LNCaP clone FGC (cell line): Measurements from ENCODE around the gene DYSF.

Experiments
- DNase-seq: peaks from one replicate; pipeline ENCODE4 v3.0.0-alpha.2; 2011; ENCODE audit warnings: low read depth
- H3K4me3 ChIP-seq: 2 replicates; pipeline ENCODE4 v1.5.1; 2011; ENCODE audit warnings: mild to moderate bottlenecking, low read depth, low read length, control low read depth
- CTCF ChIP-seq: IDR thresholded peaks from 2 replicates; pipeline ENCODE4 v1.5.1; 2012; ENCODE audit warnings: mild to moderate bottlenecking; ENCODE audit not compliant: control insufficient read depth, insufficient read depth; ENCODE audit errors: extremely low read depth

Gene DYSF

DNA sequence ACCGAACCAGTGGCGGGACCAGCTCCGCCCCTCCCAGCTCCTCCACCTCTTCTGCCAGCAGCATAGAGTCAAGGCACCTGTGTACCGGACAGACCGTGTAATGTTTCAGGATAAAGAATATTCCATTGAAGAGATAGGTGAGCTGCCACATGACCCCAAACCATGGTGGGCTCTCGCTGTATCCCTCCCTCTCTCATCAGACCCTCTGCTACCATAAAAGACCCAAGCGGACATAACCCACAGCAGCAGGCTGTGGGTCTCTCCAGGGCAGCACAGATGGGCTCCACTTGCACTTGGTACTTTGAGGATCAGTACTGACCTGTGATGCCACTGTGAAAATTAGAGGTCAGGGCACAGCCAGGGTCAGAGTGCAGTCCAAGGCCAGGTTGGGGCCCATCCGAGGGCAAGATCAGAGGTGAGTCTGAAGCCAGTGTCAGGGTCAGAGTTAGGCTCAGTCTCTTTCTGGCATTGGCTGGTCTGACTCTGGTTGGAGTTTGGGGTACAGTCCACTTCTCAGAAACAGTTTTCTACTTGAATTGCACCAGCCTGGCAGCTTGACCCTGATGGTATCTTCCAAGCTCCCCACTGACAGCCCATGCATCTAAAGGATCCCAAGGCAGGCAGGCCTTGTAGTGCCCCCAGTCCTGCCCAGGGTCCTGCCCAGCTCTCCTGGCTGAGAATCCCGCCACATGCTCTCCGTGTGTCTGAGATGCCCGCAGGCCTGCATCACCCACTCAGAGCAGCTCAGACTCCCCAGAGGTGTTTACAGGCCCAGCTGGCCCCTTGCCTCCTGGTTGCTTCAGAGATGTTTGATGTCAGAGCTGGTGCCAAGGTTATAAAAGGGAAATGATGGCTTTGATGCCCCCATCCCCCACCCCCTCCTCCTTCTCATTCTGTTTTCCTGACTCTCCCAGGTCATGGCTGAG, 212.1 kb downstream of the DYSF start:
- DNase-seq: no peak
- no peak for TF ChIP-seq CTCF
- H3K4me3 ChIP-seq: no peak overlapping the region

- no peak for TF ChIP-seq CTCF
- no peak for DNase-seq
- no peak overlapping the region for H3K4me3 ChIP-seq
Observed at GRCh38 chr2:71666094-71666474, 212.7 kb downstream of the DYSF start.

DNA sequence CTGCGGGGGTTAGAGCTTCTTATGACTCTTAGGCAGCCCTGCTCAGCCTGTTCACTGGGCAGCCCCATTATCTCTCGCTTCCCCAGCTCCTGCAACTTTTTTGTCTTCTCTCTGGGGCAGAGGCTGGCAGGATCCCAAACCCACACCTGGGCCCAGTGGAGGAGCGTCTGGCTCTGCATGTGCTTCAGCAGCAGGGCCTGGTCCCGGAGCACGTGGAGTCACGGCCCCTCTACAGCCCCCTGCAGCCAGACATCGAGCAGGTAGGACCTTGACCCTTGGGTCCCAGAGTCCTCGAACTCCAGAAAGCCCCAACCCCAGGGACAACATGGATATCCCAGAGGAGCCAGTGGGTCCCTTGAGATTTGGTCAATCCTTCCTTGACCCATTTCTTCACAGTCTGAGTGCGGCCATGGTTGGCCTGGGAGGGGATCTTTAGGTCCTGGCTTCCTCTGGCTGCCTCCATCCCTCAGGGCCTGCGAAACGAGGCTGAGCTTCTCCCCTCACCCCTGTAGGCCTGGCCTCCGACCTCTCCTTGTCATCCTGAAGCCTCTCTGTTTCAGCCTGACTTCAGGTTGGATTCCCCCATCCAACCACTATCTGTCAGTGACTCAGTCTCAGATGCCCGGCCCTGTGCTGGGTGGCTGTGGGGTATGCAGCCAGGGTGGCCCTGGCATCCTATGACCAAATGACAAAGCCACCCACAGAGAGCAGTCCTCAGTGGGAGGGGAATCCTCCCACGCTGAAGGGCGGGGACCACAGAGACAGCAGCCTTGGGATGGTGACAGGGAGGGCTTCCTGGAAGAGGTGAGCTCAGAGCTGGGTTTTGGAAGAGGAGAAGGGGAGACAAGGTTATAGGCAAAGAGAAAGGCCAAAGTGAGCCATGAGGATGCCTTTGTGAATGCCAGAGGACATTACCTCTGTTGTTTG, 214.2 kb downstream of the DYSF start:
- no peak for DNase-seq
- TF ChIP-seq CTCF: no peak
- no peak overlapping the region for H3K4me3 ChIP-seq

- no peak overlapping the region for H3K4me3 ChIP-seq
- no peak for DNase-seq
- TF ChIP-seq CTCF: no peak
Observed at GRCh38 chr2:71668326-71669057, 215.1 kb downstream of the DYSF start.

DNA sequence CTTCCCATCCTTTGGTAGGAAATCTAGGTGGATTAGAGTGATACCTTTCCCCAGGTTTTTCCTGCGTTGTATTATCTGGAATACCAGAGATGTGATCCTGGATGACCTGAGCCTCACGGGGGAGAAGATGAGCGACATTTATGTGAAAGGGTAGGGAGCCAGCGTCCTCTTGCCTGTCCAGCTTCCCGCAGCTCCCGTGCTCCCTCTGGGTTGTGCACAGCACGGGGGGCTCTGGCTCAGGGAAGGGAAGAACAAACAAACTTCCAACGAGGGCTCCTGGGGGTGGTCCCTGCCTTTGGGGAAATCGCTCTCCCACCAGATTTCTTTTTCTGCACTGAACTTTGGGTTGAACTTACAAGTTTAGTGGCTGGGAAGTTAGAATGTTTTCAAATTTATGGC, 215.7 kb downstream of the DYSF start:
- no peak for TF ChIP-seq CTCF

GRCh38 chr2:71669628-71670429, 216.5 kb downstream of the DYSF start:
- no peak overlapping the region for H3K4me3 ChIP-seq
- no peak for DNase-seq
- no peak for TF ChIP-seq CTCF

More for the DNA sequence above, 215.7 kb downstream of the DYSF start:
- DNase-seq: no peak
- H3K4me3 ChIP-seq: no peak overlapping the region
